Stimulated activated CD4-positive, alpha-beta T cell treated with anti-CD3 and anti-CD28 coated beads, Interleukin-4, amount 100 ng/mL, for 4 hours (primary cell): Measurements from ENCODE around the gene PNRC2.

ENCODE experiments used
- DNase-seq, 2 experiments: peaks; one replicate each; pipeline ENCODE4 v3.0.0-alpha.2; 2020

The PNRC2 gene, protein sequence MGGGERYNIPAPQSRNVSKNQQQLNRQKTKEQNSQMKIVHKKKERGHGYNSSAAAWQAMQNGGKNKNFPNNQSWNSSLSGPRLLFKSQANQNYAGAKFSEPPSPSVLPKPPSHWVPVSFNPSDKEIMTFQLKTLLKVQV

GRCh38 chr1:23959461-23960290 is at the start of gene PNRC2:
Gene PNRC2, plus strand, starts transcription at chr1:23959828. Its CDS starts 1,630 bp downstream, at chr1:23961458.
- peak; percentile 95 to 96 for DNase-seq

- DNase-seq = no peak
Observed at GRCh38 chr1:23910144-23910543, 49.5 kb upstream of the PNRC2 start.

GRCh38 chr1:23910553-23911246 is 48.9 kb upstream of the PNRC2 start:
- DNase-seq = no peak

GRCh38 chr1:23911921-23912320 is 47.7 kb upstream of the PNRC2 start:
- DNase-seq = no peak

DNA sequence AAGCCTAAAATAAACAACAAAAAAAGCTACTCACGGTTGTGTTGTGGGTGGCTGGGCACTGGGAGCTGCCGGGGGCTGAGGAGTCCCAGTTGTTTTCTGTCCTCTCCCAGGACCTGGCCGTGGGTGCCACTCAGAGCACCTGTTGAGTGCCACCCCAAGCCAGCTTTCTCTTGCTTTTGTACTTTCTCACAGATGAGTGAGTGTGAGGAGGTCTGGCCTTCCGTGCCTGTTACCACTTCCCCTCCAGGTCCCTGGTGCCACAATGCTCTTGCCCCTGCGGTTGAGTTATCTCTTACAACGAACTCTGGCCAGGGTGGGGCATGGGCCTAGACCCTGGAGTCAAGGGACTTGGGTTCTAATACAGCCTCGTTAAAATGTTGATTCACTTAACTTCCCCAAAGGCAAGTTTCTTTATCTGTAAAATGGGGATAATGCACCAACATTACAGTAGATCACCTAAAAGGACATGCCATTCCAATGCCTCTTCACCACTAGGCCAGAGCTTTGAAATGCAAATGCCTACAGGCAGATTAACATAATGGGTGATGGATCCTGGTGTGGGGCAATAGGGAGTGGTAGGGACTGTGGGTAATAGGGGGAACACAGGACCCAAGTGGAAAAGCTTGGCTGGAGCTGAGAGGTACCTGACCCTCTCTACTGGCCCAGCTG is 46.3 kb upstream of the PNRC2 start, which contains the start of gene CNR2:
Gene CNR2 (minus strand): TSS at position 151 of the 669 bp plus-strand sequence. CDS start 37,745 bp downstream, outside the sequence.
- DNase-seq = no peak

- DNase-seq = no peak
Observed at GRCh38 chr1:23914921-23915320, 44.7 kb upstream of the PNRC2 start.

DNA sequence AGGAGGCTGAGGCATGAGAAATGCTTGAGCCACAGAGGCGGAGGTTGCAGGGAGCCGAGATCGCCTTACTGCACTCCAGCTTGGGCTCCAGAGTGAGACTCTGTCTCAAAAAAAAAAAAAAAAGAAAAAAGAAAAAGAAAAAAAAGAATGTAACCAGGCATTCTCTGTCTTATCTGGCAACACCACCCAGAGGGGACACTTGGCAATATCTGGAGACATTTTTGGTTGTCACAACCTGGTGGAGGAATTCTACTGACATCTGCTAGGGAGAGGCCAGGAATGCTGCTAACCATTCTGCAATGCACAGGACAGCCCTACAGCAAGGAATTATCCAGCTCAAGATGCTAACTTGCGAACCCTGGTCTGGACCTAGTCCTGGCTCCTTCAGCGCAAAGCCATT is 44.2 kb upstream of the PNRC2 start:
- DNase-seq = no peak

- DNase-seq = peak; percentile 22 to 29
Observed at GRCh38 chr1:23916209-23917131, 43.2 kb upstream of the PNRC2 start.

- DNase-seq = no peak
Observed at GRCh38 chr1:23922321-23922943, 37.2 kb upstream of the PNRC2 start.

DNA sequence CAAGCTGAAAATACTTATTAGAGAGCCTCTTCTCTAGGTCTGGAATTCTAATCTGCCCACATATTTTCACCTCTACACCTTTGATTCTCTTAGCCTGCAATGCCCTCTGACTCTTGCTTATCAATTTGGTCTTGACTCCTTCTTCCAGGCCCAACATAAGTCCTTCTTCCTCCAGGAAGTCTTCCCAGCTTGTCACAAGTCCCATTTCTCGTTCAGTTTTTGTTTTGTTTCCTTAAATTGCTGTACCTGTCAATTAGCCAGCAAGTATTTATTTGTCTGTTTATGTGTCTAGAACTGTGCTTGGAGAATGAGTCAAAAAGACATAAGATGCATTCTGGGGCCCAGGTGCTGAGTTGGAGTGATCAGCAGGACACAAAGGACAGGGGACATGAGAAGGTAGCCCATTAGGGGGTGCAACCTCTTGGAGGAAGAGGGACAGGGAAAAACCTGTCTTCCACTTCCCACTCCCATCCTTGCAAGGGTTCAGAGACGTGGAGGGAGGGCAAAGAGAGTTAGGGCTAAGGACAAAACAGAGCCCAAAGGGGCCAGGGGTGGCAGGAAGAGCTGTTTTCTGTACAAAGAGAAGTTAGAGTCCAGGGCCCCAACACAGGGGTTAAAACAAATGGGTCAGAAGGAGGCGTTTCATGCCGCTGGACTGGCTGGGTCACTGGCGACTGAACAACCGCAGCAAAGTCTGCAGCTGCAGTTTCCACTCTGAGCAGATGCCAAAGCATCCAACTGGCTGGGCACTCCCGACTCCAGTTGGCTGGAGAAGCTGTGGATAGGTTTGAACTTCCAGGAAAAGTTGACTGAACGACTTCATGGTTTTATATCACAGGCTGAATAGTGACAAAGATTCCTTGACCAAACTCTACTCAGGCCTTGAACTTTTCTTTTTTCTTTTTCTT is 35.8 kb upstream of the PNRC2 start:
- no peak for DNase-seq

DNA sequence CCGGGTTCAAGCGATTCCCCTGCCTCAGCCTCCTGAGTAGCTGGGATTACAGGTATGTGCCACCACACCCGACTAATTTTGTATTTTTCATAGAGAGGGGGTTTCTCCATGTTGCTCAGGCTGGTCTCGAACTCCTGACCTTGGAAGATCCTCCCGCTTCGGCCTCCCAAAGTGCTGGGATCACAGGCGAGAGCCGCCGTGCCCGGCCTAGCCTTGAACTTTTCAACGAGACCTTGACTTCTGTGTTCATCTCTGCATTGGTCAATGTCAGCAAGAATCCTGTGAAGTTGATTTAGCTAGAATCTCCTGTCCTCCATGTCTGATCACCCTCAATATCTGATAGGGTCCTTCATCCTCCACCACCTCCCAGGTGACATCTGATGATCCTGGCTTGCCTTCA is 35.0 kb upstream of the PNRC2 start:
- DNase-seq = no peak

- DNase-seq = no peak
Observed at GRCh38 chr1:23925279-23925678, 34.3 kb upstream of the PNRC2 start.

DNA sequence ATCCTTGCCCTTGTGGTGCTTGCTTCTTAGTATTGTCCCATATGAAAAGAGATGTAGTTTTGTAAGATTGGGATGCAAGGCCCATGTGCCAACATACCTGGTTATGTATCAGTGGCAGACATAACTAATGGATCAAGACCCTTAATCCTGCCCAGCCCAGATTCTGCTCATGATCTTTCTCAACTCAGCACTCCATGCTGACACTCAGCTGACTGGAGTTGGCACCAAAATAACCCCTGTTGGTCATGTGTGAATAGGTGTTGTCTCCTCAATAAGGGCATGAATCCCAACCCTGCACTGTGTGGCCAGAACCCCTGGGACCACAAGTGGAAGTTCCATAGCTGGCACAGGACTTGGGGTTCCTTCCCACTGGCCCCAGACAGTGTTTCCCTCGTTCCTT is 32.5 kb upstream of the PNRC2 start:
- DNase-seq = no peak

DNA sequence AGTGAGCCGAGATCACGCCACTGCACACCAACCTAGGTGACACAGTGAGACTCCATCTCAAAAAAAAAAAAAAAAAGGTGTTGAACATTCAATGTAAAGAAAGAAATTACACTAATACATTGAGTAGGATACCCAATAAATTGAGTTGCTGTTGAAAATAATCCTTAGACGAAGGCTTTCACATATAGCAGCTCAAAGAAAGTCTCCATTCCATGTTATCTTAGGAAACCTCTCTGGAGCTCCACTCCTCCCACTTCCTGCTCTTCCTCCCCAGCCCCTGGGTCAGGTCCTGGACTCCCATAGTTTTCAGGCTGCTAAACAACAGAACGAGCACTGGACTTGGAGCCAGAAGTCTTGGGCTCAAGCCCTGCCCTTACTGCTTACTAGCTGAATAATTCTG is 30.8 kb upstream of the PNRC2 start:
- no peak for DNase-seq

DNA sequence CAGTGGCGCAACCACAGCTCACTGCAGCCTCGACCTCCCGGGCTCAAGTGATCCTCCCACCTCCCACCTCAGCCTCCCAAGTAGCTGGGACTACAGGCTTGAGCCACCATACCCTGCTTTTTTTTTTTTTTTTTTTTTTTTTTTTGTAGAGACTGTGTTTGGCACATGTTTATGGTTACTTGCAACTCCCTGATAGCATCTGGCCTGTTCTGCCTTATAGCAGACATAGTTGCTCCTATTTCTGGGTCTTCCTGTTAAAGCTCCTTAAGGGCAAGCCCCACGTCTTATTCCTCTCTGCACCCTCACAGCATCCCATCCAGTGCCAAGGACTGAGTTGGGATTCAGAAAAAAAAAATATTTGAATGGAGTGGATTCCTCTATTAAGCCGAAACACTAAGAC is 29.4 kb upstream of the PNRC2 start:
- DNase-seq = no peak

DNA sequence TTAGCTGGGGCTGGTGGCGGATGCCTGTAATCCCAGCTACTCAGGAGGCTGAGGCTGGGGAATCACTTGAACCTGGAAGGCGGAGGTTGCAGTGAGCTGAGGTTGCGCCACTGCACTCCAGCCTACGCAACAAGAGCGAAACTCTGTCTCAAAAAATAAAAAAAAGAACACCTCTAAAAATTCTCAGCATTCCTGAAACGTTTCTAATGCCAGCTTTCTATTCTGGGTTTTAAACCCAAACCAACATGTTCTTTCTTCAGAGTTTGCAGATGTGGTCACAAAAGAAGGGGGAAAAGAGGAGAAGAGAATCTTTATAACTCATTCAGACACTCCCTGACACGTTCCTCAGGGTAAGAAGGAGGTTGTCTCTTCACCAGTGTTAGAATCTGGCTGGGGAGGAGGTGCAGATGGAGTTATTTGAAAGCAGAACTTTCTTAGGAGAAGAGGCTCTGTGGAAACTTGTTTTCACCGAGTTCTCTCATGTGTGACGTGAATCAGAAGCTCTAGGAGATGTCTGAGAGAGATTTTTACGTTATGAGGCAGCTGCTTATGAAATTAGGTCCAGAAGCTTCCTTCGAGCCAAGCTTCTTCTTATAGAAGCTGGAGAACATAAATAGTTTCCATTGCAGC is 28.7 kb upstream of the PNRC2 start:
- no peak for DNase-seq

DNA sequence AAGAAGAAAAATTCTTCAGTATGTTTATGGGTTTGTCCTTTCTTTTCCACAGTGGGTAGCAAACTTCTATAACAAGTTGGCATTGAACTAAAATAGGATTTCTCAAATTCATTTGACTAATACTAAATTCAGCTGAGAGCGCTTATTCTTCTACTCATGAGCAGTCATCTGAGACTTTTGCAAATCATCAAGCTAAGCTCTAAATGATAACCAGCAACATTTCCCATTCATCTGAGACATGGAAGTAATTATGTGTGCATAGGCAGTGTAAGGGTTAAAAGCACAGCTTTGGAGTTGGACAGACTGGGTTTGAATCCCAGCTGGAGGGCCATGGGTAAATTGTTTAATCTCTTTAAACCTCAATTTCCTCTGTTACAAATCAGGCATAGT is 28.1 kb upstream of the PNRC2 start:
- DNase-seq = no peak

DNA sequence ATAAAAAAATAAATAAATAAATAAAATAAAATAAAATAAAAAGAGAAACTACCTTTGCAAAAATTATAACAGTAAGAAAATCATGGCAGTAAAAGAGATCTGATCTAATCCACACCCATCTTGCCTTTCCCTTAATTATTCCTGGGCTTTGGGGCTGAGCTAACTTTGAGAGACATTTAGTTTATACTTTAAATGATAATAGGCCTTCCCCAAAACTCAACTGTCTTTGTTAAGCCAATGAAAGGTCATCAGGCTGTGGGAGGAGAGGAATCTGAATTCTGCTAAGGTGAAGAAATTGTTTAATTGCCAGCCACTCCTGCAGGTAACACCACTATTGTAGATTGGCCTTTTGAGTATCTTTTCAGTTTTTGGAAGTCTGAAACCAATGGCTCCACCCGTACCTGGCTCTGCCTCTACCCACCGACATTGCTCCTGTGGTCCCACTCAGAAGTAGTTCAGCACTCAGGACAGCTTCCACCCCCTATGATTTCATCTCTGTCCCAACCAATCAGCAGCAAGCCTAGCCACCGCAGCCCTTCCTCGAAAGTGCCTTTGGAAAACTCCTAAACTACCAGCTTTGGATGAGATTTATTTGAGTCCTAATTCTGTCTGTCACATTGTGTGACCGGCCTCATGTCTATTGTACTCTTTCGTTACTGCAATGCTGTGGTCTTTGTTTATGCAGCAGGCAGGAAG is 23.0 kb upstream of the PNRC2 start:
- no peak for DNase-seq

DNA sequence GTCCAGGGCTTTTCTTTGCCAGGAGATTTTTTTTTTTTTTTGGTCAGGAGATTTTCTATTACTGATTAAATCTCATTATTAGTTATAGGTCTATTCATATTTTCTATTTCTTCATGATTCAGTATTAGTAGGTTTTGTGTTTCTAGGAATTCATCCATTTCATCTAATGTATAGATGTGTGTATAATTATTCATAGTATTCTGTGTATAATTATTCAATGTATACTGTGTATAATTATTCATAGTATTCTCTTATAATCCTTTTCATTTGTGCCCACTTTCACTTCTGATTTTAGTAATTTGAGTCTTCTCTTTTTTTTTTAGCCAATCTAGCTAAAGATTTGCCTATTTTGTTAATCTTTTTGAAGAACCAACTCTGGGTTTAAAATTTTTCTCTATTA is 12.3 kb upstream of the PNRC2 start:
- DNase-seq = no peak

DNA sequence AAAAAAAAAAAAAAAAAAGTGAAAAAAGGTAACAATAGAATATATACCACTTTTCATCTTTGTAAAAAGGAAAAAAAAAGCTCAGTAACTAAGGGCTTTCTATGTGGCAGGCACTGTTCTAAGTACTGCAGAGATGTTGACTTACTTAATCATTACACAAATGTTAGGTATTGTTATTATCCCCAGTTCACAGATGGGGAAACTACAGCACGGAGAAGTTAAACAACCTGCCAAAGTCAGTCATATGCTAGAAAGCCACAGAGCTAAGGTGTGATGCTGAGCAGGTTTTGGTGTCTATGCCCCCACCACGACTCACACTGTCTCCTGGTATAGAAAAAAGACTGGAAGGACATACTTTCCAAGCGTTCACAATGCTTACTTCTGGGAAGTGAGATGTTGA is 6.6 kb upstream of the PNRC2 start:
- no peak for DNase-seq
